ENCODE results near the gene IDI2.

Gene IDI2

GRCh38 chr10:980468-981093 is 45.1 kb downstream of the IDI2 start:
- DNase-seq (ENCODE audit: low spot score), result no peak

- DNase-seq (ENCODE audit: low spot score), result no peak
Measured at GRCh38 chr10:978826-979421, 46.7 kb downstream of the IDI2 start.

GRCh38 chr10:976316-976715 is 49.3 kb downstream of the IDI2 start:
- DNase-seq (ENCODE audit: low spot score), result no peak

- DNase-seq (ENCODE audit: low spot score), result no peak
Measured at GRCh38 chr10:974785-975074, 50.9 kb downstream of the IDI2 start.

- no peak for DNase-seq (ENCODE audit: low spot score)
Measured at GRCh38 chr10:974038-974784, 51.4 kb downstream of the IDI2 start.

- DNase-seq (ENCODE audit: low spot score), result no peak
Measured at GRCh38 chr10:972763-973162, 52.9 kb downstream of the IDI2 start.

GRCh38 chr10:971613-972012 is 54.0 kb downstream of the IDI2 start:
- no peak for DNase-seq (ENCODE audit: low spot score)

GRCh38 chr10:971150-971542 is 54.5 kb downstream of the IDI2 start:
- no peak for DNase-seq (ENCODE audit: low spot score)

GRCh38 chr10:970311-971149 is 55.1 kb downstream of the IDI2 start:
- no peak for DNase-seq (ENCODE audit: low spot score)

GRCh38 chr10:969473-970150 is 56.0 kb downstream of the IDI2 start:
- no peak for DNase-seq (ENCODE audit: low spot score)

All from hematopoietic multipotent progenitor cell treated with erythropoietin and hydrocortisone succinate and interleukin-3 and kit ligand, for 15 days (in vitro differentiated cells).